Measurements from ENCODE around the gene CCDC88C.

CCDC88C gene

DNA sequence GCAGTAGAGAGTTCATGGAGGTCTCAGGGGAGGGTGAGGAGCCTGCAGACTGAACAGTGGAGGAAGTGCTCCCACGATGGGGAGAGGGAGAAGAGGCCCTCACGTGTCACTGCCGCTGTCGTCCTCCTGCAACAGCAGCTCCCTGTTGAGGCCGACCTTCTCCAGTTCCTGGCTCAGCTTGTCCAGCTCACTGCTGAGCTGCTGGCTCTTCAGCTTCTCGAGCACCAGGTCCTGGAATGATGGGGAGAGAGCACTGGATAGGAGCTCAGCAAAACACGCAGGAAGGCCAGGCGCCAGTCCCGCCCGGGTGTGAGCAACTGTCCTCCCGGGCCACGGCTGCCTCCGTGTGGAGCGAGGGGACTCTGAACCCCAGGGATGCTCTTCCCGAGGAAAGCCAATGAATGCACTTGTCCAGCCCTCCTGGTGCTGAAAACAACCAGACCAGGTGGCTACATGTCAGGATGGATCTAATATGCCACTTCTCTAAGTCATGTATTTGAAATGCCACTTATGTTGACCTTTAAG lies 107.8 kb downstream of the CCDC88C start:
- TF ChIP-seq, protein P1, sequence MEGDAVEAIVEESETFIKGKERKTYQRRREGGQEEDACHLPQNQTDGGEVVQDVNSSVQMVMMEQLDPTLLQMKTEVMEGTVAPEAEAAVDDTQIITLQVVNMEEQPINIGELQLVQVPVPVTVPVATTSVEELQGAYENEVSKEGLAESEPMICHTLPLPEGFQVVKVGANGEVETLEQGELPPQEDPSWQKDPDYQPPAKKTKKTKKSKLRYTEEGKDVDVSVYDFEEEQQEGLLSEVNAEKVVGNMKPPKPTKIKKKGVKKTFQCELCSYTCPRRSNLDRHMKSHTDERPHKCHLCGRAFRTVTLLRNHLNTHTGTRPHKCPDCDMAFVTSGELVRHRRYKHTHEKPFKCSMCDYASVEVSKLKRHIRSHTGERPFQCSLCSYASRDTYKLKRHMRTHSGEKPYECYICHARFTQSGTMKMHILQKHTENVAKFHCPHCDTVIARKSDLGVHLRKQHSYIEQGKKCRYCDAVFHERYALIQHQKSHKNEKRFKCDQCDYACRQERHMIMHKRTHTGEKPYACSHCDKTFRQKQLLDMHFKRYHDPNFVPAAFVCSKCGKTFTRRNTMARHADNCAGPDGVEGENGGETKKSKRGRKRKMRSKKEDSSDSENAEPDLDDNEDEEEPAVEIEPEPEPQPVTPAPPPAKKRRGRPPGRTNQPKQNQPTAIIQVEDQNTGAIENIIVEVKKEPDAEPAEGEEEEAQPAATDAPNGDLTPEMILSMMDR (IDR thresholded peaks at IDR 0.05): no peak

- TF ChIP-seq, protein P1 (IDR thresholded peaks at IDR 0.05): no peak
Measured at GRCh38 chr14:91308337-91308736, 109.3 kb downstream of the CCDC88C start.

DNA sequence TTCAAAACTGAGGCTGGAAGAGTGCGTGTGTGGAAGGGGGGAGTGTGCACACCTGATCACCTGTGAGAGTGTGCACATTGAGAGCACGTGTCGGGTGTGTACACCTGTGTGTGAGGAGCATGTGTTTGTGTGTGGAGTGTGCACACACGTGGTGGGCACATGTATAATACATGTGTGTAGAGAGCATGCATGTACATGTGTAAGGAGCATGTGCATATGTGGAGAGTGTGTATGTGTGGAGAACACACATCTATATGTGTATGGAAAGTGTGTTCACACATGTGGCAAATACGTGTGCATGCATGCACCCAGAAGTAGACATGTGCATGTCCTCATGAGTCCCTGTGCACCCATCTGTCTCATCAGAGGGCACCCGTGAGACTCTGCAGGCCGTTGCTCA lies 110.0 kb downstream of the CCDC88C start:
- TF ChIP-seq, protein P1 (IDR thresholded peaks at IDR 0.05): no peak

DNA sequence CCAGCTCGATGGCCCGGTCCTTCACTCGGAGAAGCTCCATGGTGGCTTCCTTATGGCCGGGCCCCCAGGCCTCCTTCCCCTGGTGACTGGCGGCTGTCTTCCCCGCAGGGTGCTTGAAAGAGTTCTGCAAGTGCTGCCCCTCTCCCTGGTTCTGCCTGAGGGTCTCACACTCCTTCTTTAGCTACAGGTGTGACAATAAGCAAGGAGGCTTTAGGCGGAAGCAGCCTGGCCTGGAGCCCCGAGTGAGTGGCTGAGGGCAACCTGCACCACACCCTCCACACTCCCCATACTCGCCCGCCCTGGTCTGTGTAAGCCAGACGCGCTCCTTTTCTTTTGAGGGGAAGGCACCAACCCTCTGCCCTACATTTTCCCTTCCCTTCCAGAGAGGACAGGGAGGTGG lies 110.6 kb downstream of the CCDC88C start:
- TF ChIP-seq, protein P1 (IDR thresholded peaks at IDR 0.05): no peak

GRCh38 chr14:91306547-91306946 lies 111.1 kb downstream of the CCDC88C start:
- TF ChIP-seq, protein P1 (IDR thresholded peaks at IDR 0.05): no peak

DNA sequence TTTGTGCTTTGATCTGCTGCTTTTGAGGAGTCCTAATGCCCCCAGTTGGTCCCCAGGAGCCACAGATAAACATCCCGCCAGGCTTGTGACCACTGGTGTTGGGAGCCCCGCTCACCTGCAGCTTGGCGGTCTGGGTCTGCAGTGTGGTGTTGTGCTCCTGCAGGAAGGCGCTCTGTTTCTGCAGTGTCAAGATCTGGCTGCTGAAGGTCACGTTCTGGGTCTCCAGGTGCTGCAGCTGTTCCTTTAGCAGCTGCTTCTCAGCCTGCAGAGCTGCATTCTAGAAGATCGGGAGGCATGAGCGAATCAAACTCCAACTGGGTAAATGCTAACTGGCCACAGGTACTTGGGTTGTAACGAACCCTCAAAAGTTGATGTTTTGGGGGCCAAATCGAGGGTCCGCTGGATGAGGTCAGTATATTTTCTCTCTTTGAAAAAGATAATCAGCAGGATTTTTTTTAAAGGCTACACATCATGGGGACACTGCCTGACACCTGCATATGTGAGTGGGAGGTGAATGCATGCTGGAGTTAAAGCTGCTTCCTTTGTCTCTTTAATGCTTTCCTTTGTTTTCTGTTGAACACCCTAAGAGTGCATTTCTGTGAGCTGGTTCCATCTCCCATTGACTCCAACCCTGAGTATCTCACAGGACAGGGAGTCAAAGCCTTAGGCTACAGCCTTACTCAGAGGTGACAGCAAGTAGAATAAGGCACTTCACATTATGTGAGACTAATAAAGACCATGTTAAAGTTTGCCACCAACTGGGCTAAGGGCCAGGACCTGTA lies 111.8 kb downstream of the CCDC88C start:
- TF ChIP-seq, protein P1 (IDR thresholded peaks at IDR 0.05): no peak

- TF ChIP-seq, protein P1 (IDR thresholded peaks at IDR 0.05): no peak
Measured at GRCh38 chr14:91303924-91304229, 113.7 kb downstream of the CCDC88C start.

Measured in LNCAP (cell line).